ENCODE data around the gene ATG9B. TPM values are rescaled to one million over a fixed set of nuclear protein-coding genes. Genes with fewer than 3 reads are reported as not detected.

ATG9B gene
- total and polyA plus RNA-seq, 2 of the 13 experiments (the other 11 are each of a cell fraction or from before 2014, with no cell fraction given) = 0.24 TPM; not detected in 1

DNA sequence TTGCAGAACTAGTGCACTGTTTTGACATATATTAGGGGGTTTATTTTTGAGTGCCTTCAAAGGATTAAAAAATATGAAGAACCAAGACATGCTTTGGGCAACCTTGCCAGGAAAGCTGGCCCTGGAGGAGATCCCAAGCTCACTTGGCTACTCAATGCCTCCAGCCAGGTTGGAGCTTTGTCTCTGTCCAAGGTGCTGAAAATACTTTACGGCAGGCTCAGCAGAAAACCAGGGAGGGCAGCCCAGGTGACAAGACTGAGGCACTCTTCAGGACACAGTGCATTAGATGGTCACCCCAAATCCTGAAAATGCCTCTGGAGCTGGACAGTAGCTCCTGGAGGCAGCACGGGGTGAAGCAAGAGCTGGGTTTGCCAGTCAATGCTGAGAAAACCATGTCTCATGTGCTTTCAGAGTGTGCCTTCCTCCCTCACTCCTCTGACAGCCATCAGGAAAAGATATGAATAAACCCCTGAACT lies 40.4 kb downstream of the ATG9B start (continued):
- no peak for TF ChIP-seq ZFAT (CRISPR knock-in tag; conservative IDR thresholded peaks at IDR 0.05)
- no peak; the same call in 1 of the 2 replicates for TF ChIP-seq ZNF263 (CRISPR knock-in tag; IDR thresholded peaks at IDR 0.05)
- TF ChIP-seq ZNF24 (IDR thresholded peaks at IDR 0.05) = no peak
- TF ChIP-seq ZBTB10 (CRISPR knock-in tag; IDR thresholded peaks at IDR 0.05; ENCODE audit: borderline replicate concordance) = 0 out of 2 replicates have a peak, but pooled peaks have one; percentile 47
- TF ChIP-seq WIZ (CRISPR knock-in tag; IDR thresholded peaks at IDR 0.05) = peak; percentile 87; the same call in 1 of the 2 replicates
- no peak for TF ChIP-seq CHD2 (IDR thresholded peaks at IDR 0.05; ENCODE audit: low read depth, low read length)
- TF ChIP-seq, protein P1, sequence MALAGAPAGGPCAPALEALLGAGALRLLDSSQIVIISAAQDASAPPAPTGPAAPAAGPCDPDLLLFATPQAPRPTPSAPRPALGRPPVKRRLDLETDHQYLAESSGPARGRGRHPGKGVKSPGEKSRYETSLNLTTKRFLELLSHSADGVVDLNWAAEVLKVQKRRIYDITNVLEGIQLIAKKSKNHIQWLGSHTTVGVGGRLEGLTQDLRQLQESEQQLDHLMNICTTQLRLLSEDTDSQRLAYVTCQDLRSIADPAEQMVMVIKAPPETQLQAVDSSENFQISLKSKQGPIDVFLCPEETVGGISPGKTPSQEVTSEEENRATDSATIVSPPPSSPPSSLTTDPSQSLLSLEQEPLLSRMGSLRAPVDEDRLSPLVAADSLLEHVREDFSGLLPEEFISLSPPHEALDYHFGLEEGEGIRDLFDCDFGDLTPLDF (CRISPR knock-in tag; IDR thresholded peaks at IDR 0.05) = peak; percentile 59; the same call in 1 of the 2 replicates
- TF ChIP-seq ZNF772 (CRISPR knock-in tag; IDR thresholded peaks at IDR 0.05) = no peak
- no peak for TF ChIP-seq ZNF543 (CRISPR knock-in tag; IDR thresholded peaks at IDR 0.05)
- TF ChIP-seq ELF4 (CRISPR knock-in tag; IDR thresholded peaks at IDR 0.05; ENCODE audit: borderline replicate concordance) = no peak
- no peak for TF ChIP-seq FOSL1 (CRISPR knock-in tag; IDR thresholded peaks at IDR 0.05; ENCODE audit: borderline replicate concordance)
- TF ChIP-seq ZGPAT (CRISPR knock-in tag; IDR thresholded peaks at IDR 0.05) = peak; percentile 18; the same call in 1 of the 2 replicates
- no peak for TF ChIP-seq ZNF407 (CRISPR knock-in tag; IDR thresholded peaks at IDR 0.05; ENCODE audit: not compliant biosample characterization)
- TF ChIP-seq, protein P2, sequence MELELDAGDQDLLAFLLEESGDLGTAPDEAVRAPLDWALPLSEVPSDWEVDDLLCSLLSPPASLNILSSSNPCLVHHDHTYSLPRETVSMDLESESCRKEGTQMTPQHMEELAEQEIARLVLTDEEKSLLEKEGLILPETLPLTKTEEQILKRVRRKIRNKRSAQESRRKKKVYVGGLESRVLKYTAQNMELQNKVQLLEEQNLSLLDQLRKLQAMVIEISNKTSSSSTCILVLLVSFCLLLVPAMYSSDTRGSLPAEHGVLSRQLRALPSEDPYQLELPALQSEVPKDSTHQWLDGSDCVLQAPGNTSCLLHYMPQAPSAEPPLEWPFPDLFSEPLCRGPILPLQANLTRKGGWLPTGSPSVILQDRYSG (CRISPR knock-in tag; IDR thresholded peaks at IDR 0.05) = 0 out of 2 replicates have a peak, but pooled peaks have one; percentile 48
- no peak for TF ChIP-seq ZNF619 (CRISPR knock-in tag; IDR thresholded peaks at IDR 0.05)
